ENCODE results near the gene FAM72B. TPM values are rescaled to one million over a fixed set of nuclear protein-coding genes. Genes with fewer than 3 reads are reported as not detected.
"Not testable (repeated sequence)": the region's sequence is repeated elsewhere in the genome, so short reads cannot be mapped to it uniquely, and the experiment has no call there.

Gene FAM72B
- polyA plus RNA-seq (2013), result 4.2 and 5.0 TPM in 2 replicates

- DNase-seq, result peak; percentile 96 to 98
- not testable (repeated sequence) for H4K12ac ChIP-seq (ENCODE audit: low read depth, low read length); H3K14ac ChIP-seq (ENCODE audit: low read length); H3K9me3 ChIP-seq (ENCODE audit: insufficient read depth, low read depth, low read length); H3K4ac ChIP-seq (ENCODE audit: low read depth, low read length); H3K79me2 ChIP-seq (ENCODE audit: control insufficient read depth, insufficient read depth, low read length, poor library complexity); H3K79me1 ChIP-seq (ENCODE audit: low read length); H3K36me3 ChIP-seq (ENCODE audit: control insufficient read depth in 1 of 2, insufficient read depth in 2 of 2, low read length in 2 of 2); H3K27me3 ChIP-seq (ENCODE audit: insufficient read depth, low read length); H3K27ac ChIP-seq (ENCODE audit: low read depth, low read length); H3K9ac ChIP-seq (ENCODE audit: low read length); H2AK5ac ChIP-seq (ENCODE audit: low read length); H4K8ac ChIP-seq (ENCODE audit: low read depth, low read length); H3K23ac ChIP-seq (ENCODE audit: low read length); H2BK5ac ChIP-seq (ENCODE audit: low read depth, low read length, poor library complexity); H2AFZ ChIP-seq (ENCODE audit: insufficient read depth, low read length, poor library complexity); H3K18ac ChIP-seq (ENCODE audit: low read length); H2BK120ac ChIP-seq (ENCODE audit: insufficient read depth, low read length, poor library complexity); H2BK12ac ChIP-seq (ENCODE audit: low read length); H3K4me1 ChIP-seq (ENCODE audit: control insufficient read depth in 1 of 2, insufficient read depth in 2 of 2, low read length in 2 of 2); H4K91ac ChIP-seq (ENCODE audit: low read depth, low read length)
- Histone ChIP-seq H3K4me3 (ENCODE audit: low read depth, low read length) (peak within 1 kb of the TSS; percentile 62), H3K4me2 (ENCODE audit: low read length) (peak within 1 kb of the TSS; percentile 61)
- no CpG with 5 or more reads among the region's 54 CpGs for WGBS (ENCODE audit: extremely low coverage, insufficient coverage, insufficient read length)
Observed at GRCh38 chr1:121184290-121185127, at the start of gene FAM72B, which contains the start of gene SRGAP2C. FAM72B (minus strand) TSS chr1:121184340; CDS start chr1:121183489, 851 bp downstream. SRGAP2C (plus strand) TSS chr1:121184975; CDS start chr1:121187447, 2,472 bp downstream.

DNA sequence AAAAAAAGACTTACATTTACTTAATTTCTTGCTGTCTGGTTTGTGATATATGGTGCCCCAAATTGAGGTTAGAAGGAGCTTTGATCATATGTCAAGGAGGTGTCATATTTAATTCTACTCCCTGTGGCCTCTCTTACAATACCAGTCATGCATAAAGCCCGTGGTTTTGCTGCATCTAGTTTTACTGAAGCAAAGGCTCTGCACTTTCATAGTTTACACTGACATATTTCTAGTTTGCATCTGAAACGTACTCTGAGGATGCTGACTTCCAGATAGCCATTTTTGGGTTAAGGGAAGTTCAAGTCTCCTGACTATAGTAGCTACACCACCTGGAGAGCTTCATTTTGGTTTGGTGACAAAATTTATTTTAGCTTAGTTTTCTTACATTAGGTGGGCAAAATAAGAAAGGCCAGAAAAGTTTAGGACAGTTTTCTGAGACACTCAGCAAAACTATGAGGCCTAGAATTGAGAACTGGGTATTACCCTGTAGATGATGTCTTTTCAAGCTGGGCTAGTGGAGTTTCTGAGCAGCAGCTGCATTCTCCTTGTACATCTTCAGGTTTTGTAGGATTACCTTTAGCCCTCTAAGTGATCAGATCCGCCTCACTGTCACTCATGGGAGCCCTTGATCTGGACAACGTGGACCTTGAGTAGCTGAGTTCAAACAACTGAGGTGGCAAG is 48.4 kb upstream of the FAM72B start:
- H2AFZ ChIP-seq (ENCODE audit: insufficient read depth, low read length, poor library complexity); H3K23ac ChIP-seq (ENCODE audit: low read length); H2BK5ac ChIP-seq (ENCODE audit: low read depth, low read length, poor library complexity); H2BK12ac ChIP-seq (ENCODE audit: low read length); H3K79me1 ChIP-seq (ENCODE audit: low read length); H4K91ac ChIP-seq (ENCODE audit: low read depth, low read length); H2AK5ac ChIP-seq (ENCODE audit: low read length); H3K27me3 ChIP-seq (ENCODE audit: insufficient read depth, low read length); H3K79me2 ChIP-seq (ENCODE audit: control insufficient read depth, insufficient read depth, low read length, poor library complexity); H3K36me3 ChIP-seq (ENCODE audit: control insufficient read depth in 1 of 2, insufficient read depth in 2 of 2, low read length in 2 of 2); H3K9ac ChIP-seq (ENCODE audit: low read length); H3K9me3 ChIP-seq (ENCODE audit: insufficient read depth, low read depth, low read length); H3K27ac ChIP-seq (ENCODE audit: low read depth, low read length); H3K18ac ChIP-seq (ENCODE audit: low read length); H3K4me3 ChIP-seq (ENCODE audit: low read depth, low read length); H2BK120ac ChIP-seq (ENCODE audit: insufficient read depth, low read length, poor library complexity); H3K4me2 ChIP-seq (ENCODE audit: low read length); DNase-seq; H4K8ac ChIP-seq (ENCODE audit: low read depth, low read length); H3K4me1 ChIP-seq (ENCODE audit: control insufficient read depth in 1 of 2, insufficient read depth in 2 of 2, low read length in 2 of 2); H3K14ac ChIP-seq (ENCODE audit: low read length); H3K4ac ChIP-seq (ENCODE audit: low read depth, low read length); H4K12ac ChIP-seq (ENCODE audit: low read depth, low read length): not testable (repeated sequence)
- WGBS (ENCODE audit: extremely low coverage, insufficient coverage, insufficient read length), result no CpG with 5 or more reads among the region's 4 CpGs

GRCh38 chr1:121230636-121231035 is 46.5 kb upstream of the FAM72B start:
- not testable (repeated sequence) for H3K4ac ChIP-seq (ENCODE audit: low read depth, low read length); H3K4me1 ChIP-seq (ENCODE audit: control insufficient read depth in 1 of 2, insufficient read depth in 2 of 2, low read length in 2 of 2); H2BK5ac ChIP-seq (ENCODE audit: low read depth, low read length, poor library complexity); H3K14ac ChIP-seq (ENCODE audit: low read length); H3K27me3 ChIP-seq (ENCODE audit: insufficient read depth, low read length); H2AK5ac ChIP-seq (ENCODE audit: low read length); H3K4me2 ChIP-seq (ENCODE audit: low read length); H3K9ac ChIP-seq (ENCODE audit: low read length); DNase-seq; H3K36me3 ChIP-seq (ENCODE audit: control insufficient read depth in 1 of 2, insufficient read depth in 2 of 2, low read length in 2 of 2); H4K91ac ChIP-seq (ENCODE audit: low read depth, low read length); H2BK12ac ChIP-seq (ENCODE audit: low read length); H3K79me1 ChIP-seq (ENCODE audit: low read length); H4K8ac ChIP-seq (ENCODE audit: low read depth, low read length); H3K79me2 ChIP-seq (ENCODE audit: control insufficient read depth, insufficient read depth, low read length, poor library complexity); H3K18ac ChIP-seq (ENCODE audit: low read length); H2BK120ac ChIP-seq (ENCODE audit: insufficient read depth, low read length, poor library complexity); H3K23ac ChIP-seq (ENCODE audit: low read length); H3K4me3 ChIP-seq (ENCODE audit: low read depth, low read length); H4K12ac ChIP-seq (ENCODE audit: low read depth, low read length); H2AFZ ChIP-seq (ENCODE audit: insufficient read depth, low read length, poor library complexity); H3K9me3 ChIP-seq (ENCODE audit: insufficient read depth, low read depth, low read length); H3K27ac ChIP-seq (ENCODE audit: low read depth, low read length)
- no CpG with 5 or more reads among the region's 4 CpGs for WGBS (ENCODE audit: extremely low coverage, insufficient coverage, insufficient read length)

DNA sequence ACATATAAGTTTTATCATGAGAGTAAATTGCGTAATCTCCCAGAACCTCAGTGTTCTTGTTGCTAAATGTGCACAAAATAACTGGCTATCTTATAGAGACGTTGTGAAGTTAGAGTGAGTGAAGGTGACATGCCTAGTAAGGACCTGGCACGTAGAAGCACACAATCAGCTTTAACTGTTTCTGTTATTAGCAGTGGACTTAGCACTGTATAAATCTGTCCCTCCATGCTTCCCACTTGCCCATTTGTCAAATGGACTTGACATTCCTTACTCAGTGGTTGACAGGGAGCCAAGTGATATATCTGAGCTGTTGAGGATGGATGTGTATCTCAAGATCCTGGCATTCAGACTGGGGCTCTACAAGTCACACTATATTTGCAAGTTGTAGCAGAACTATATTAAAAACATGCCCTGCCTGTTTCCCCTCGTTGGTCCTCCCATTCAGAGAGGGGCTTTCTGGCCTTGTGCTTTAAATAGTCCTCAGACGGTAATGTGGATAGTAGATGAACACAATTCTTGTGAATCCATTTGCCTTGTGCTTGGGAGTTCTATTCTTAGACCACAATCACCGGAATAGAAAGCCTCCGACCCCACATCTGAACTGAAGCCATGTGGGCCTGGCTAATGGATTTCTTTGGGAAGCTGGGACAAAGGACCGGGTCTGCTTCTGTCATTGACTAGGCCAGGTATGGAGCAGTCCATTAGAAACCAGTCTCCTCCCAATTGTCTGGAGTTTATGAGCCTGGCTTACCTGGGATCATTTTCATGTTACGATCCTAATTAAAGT is 43.6 kb upstream of the FAM72B start:
- H4K8ac ChIP-seq (ENCODE audit: low read depth, low read length); H3K79me1 ChIP-seq (ENCODE audit: low read length); H3K27me3 ChIP-seq (ENCODE audit: insufficient read depth, low read length); H3K23ac ChIP-seq (ENCODE audit: low read length); H2BK120ac ChIP-seq (ENCODE audit: insufficient read depth, low read length, poor library complexity); H2BK12ac ChIP-seq (ENCODE audit: low read length); H3K4me3 ChIP-seq (ENCODE audit: low read depth, low read length); H3K4ac ChIP-seq (ENCODE audit: low read depth, low read length); DNase-seq; H3K4me2 ChIP-seq (ENCODE audit: low read length); H3K4me1 ChIP-seq (ENCODE audit: control insufficient read depth in 1 of 2, insufficient read depth in 2 of 2, low read length in 2 of 2); H3K36me3 ChIP-seq (ENCODE audit: control insufficient read depth in 1 of 2, insufficient read depth in 2 of 2, low read length in 2 of 2); H3K18ac ChIP-seq (ENCODE audit: low read length); H3K27ac ChIP-seq (ENCODE audit: low read depth, low read length); H2AK5ac ChIP-seq (ENCODE audit: low read length); H4K12ac ChIP-seq (ENCODE audit: low read depth, low read length); H3K9ac ChIP-seq (ENCODE audit: low read length); H3K14ac ChIP-seq (ENCODE audit: low read length); H2AFZ ChIP-seq (ENCODE audit: insufficient read depth, low read length, poor library complexity); H3K9me3 ChIP-seq (ENCODE audit: insufficient read depth, low read depth, low read length); H2BK5ac ChIP-seq (ENCODE audit: low read depth, low read length, poor library complexity); H4K91ac ChIP-seq (ENCODE audit: low read depth, low read length); H3K79me2 ChIP-seq (ENCODE audit: control insufficient read depth, insufficient read depth, low read length, poor library complexity): not testable (repeated sequence)
- no CpG with 5 or more reads among the region's 9 CpGs for WGBS (ENCODE audit: extremely low coverage, insufficient coverage, insufficient read length)
